HG02973 (cell line): ENCODE data around the gene CAT.
"Not testable (repeated sequence)": the region's sequence is repeated elsewhere in the genome, so short reads cannot be mapped to it uniquely, and the experiment has no call there.

Source experiments
- ATAC-seq: cut with Tn5 transposase; IDR thresholded peaks from one replicate; pipeline ENCODE4 v1.9.1; 2021; ENCODE audit warnings: moderate library complexity; ENCODE audit not compliant: unreplicated experiment

Gene CAT

GRCh38 chr11:34424826-34425225 lies 13.9 kb upstream of the CAT start:
- not testable (repeated sequence) for ATAC-seq

- no peak for ATAC-seq
Measured at GRCh38 chr11:34425360-34425759, 13.4 kb upstream of the CAT start.

- no peak for ATAC-seq
Measured at GRCh38 chr11:34425867-34426266, 12.9 kb upstream of the CAT start.

- no peak for ATAC-seq
Measured at GRCh38 chr11:34426766-34427185, 12.0 kb upstream of the CAT start.

GRCh38 chr11:34427186-34427805 lies 11.4 kb upstream of the CAT start:
- no peak for ATAC-seq

- ATAC-seq: no peak
Measured at GRCh38 chr11:34431979-34432378, 6.8 kb upstream of the CAT start.

- ATAC-seq: no peak
Measured at GRCh38 chr11:34432822-34433221, 5.9 kb upstream of the CAT start.

- no peak for ATAC-seq
Measured at GRCh38 chr11:34433899-34434298, 4.8 kb upstream of the CAT start.

GRCh38 chr11:34437224-34438125 lies 1.3 kb upstream of the CAT start:
- no peak for ATAC-seq

GRCh38 chr11:34439610-34440198 lies 970 bp downstream of the CAT start:
- ATAC-seq: no peak

GRCh38 chr11:34441814-34442213 lies 3.1 kb downstream of the CAT start:
- ATAC-seq: no peak

GRCh38 chr11:34443136-34443535 lies 4.4 kb downstream of the CAT start:
- no peak for ATAC-seq

GRCh38 chr11:34444428-34444827 lies 5.7 kb downstream of the CAT start:
- ATAC-seq: no peak

GRCh38 chr11:34445956-34446355 lies 7.2 kb downstream of the CAT start:
- no peak for ATAC-seq

- no peak for ATAC-seq
Measured at GRCh38 chr11:34446386-34446785, 7.7 kb downstream of the CAT start.

- ATAC-seq: no peak
Measured at GRCh38 chr11:34447044-34447443, 8.3 kb downstream of the CAT start.

- ATAC-seq: no peak
Measured at GRCh38 chr11:34448223-34448994, 9.7 kb downstream of the CAT start.

- no peak for ATAC-seq
Measured at GRCh38 chr11:34449013-34449412, 10.3 kb downstream of the CAT start.

- ATAC-seq: no peak
Measured at GRCh38 chr11:34451053-34451452, 12.3 kb downstream of the CAT start.

GRCh38 chr11:34454308-34455032 lies 15.7 kb downstream of the CAT start:
- ATAC-seq: no peak

- ATAC-seq: no peak
Measured at GRCh38 chr11:34457607-34458006, 18.9 kb downstream of the CAT start.
